Heart right ventricle (tissue), 16 donors: ENCODE results near the gene MALT1. TPM values are rescaled to one million over a fixed set of nuclear protein-coding genes. Genes with fewer than 3 reads are reported as not detected.

Experiments used
- ATAC-seq, 8 donors: fragments of 200-7000 bp; cut with Tn5 transposase; one replicate each; pipeline ENCODE4 v1.9.1; 2020; ENCODE audit warnings: mild to moderate bottlenecking in 8 of 8, moderate library complexity in 8 of 8, moderate number of reproducible peaks in 1 of 8
- DNase-seq, 2 donors: peaks; one replicate each; pipeline ENCODE4 v3.0.0-alpha.2; 2020
- H3K27ac ChIP-seq, 10 donors: fragments of 200-600 bp; sonication (generic) in 2 of 10; one replicate each; pipeline versions ENCODE4 v1.5.0 to v1.8.0; 2020 to 2022; ENCODE audit warnings: mild to moderate bottlenecking in 3 of 10
- H3K27me3 ChIP-seq, 7 donors: fragments of 200-600 bp; one replicate each; pipeline ENCODE4 v1.8.0; 2021 to 2022; ENCODE audit warnings: mild to moderate bottlenecking in 2 of 7
- H3K36me3 ChIP-seq, 9 donors: fragments of 200-600 bp; sonication (generic) in 1 of 9; one replicate each; pipeline versions ENCODE4 v1.5.0 to v1.8.0; 2020 to 2022; ENCODE audit warnings: mild to moderate bottlenecking in 2 of 9
- H3K4me1 ChIP-seq, 9 donors: fragments of 200-600 bp; sonication (generic) in 1 of 9; one replicate each; pipeline versions ENCODE4 v1.5.0 to v1.8.0; 2020 to 2022; ENCODE audit warnings: mild to moderate bottlenecking in 4 of 9
- H3K4me3 ChIP-seq, 10 donors: fragments of 200-600 bp; sonication (generic) in 2 of 10; one replicate each; pipeline versions ENCODE4 v1.5.0 to v1.8.0; 2020 to 2022; ENCODE audit warnings: mild to moderate bottlenecking in 7 of 10, moderate library complexity in 2 of 10
- H3K9me3 ChIP-seq, 11 donors: fragments of 200-600 bp in 10 of 11; sonication (generic) in 2 of 11; one replicate each; pipeline versions ENCODE4 v1.5.0 to v1.8.0; 2013 to 2022; ENCODE audit warnings: mild to moderate bottlenecking in 2 of 11, control low read depth in 1 of 11, moderate library complexity in 1 of 11
- WGBS, 2 donors: extraction: QIAGEN DNeasy Blood & Tissue Kit; methylation state at CpG; one replicate each; pipeline ENCODE4 v1.1.7; 2013; ENCODE audit warnings: inconsistent platforms in 1 of 2; 5-methylcytosine and 5-hydroxymethylcytosine counted together
- intact Hi-C, 10 donors: fragments of 100-400 bp; cut with DNase I; formaldehyde crosslinking; loops; one replicate each; pipeline versions ENCODE4 v1.11.1 to v1.14.2; 2022
- polyA plus RNA-seq, 2 donors: library from polyadenylated mRNA; stranded (reverse); fragments of 200-250 nt; gene quantifications; one replicate each; pipeline ENCODE4 v1.2.3, GENCODE V29; 2013
- total RNA-seq, 10 donors: library from RNA; stranded (reverse); fragmentation: NEBNext Ultra II Directional in 3 of 10; extraction: Animal tissue kit (Norgen Biotek cat#: 25700) in 3 of 10; gene quantifications; one replicate each; pipeline versions ENCODE4 v1.2.1 to v1.2.4, GENCODE V29; 2021 to 2023
- TF ChIP-seq, protein P1 (sequence below), 9 donors: fragments of 200-600 bp; sonication (generic) in 2 of 9; IDR thresholded peaks; one replicate each; pipeline versions ENCODE4 v1.5.0 to v1.8.0; 2021 to 2022; ENCODE audit warnings: antibody characterized with exemption in 9 of 9, mild to moderate bottlenecking in 5 of 9, moderate library complexity in 1 of 9
- donor health status: Arrhythmogenic right ventricular cardiomyopathy.
- donor health status: ischemic (EF 13 %, LVEDD 7.1; RV severe dilation, severe dysfunction).
- donor health status: healthy with polysubstance abuse.
- donor health status: DM: no; HTN: yes; CAD: no.
- donor health status: DM: no; HTN: no; CAD: no.
- donor health status: ischemic (EF 25% LVEDD 6.9; RV normal size, moderate dysfunction).
- donor health status: ischemic (EF 25% LVEDD 5.7; RV mildly dilated, moderate dysfunction).
- donor health status: healthy.
- donor health status: DM: yes; HTN: yes; CAD: no.
- donor health status: Ischemic cardiomyopathy.
- donor health status: ischemic (EF 35%, LVEDD 5.7; RV mildly dilated, moderate dysfunction).
- donor health status: nonischemic (EF 11% LVEDD 7.7; RV severe dilation, severe dysfunction).
- donor health status: DM: yes; HTN: yes; CAD: no.
- donor health status: PGD.
- donor health status: ischemic (EF 29% LVEDD 5.4; RV normal size, mild dysfunction).
- donor health status: nonischemic (EF 23%, LVEDD 6.1; RV moderate dilation, normal function).

The MALT1 gene
- total and polyA plus RNA-seq, 12 donors: 4.4 to 20.0 (median 10.6) TPM

DNA sequence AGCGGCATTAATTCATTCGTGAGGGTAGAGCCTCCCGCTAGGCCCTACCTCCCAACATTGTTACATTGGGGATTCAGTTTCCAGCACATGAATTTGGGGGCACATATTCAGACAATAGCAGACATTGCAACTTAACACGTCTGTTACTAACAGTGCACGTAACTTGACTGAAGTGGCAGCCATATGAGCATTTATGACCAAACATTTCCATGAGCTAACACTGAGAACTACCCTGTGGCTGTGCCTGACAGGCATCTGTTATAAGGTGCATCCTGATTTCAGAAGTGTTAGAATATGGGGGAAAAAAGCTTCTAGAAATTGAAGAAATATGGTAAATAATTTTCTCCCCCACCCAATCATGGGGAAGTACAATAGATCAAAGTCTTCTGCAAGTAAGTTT, 24.5 kb downstream of the MALT1 start:
- ATAC-seq (no peak), DNase-seq (no peak)
- peaks cover 0 to 19% (median 10%) of the 10 kb centered on the region in 9 donors for H3K4me1 ChIP-seq
- no peaks in the 10 kb centered on the region for H3K27me3 ChIP-seq
- H3K9me3 ChIP-seq: no peaks in the 10 kb centered on the region
- 95 to 99% methylated on average over 5 of the region's 5 CpGs for whole genome bisulfite sequencing, 2 donors
- no peak overlapping the region for H3K4me3 ChIP-seq
- TF ChIP-seq, protein P1, sequence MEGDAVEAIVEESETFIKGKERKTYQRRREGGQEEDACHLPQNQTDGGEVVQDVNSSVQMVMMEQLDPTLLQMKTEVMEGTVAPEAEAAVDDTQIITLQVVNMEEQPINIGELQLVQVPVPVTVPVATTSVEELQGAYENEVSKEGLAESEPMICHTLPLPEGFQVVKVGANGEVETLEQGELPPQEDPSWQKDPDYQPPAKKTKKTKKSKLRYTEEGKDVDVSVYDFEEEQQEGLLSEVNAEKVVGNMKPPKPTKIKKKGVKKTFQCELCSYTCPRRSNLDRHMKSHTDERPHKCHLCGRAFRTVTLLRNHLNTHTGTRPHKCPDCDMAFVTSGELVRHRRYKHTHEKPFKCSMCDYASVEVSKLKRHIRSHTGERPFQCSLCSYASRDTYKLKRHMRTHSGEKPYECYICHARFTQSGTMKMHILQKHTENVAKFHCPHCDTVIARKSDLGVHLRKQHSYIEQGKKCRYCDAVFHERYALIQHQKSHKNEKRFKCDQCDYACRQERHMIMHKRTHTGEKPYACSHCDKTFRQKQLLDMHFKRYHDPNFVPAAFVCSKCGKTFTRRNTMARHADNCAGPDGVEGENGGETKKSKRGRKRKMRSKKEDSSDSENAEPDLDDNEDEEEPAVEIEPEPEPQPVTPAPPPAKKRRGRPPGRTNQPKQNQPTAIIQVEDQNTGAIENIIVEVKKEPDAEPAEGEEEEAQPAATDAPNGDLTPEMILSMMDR (IDR thresholded peaks at IDR 0.05): no peak
- no peak overlapping the region for H3K27ac ChIP-seq
- peaks cover 0 to 58% (median 5%) of the 10 kb centered on the region in 9 donors for H3K36me3 ChIP-seq
- intact Hi-C loops: no loop called here

DNA sequence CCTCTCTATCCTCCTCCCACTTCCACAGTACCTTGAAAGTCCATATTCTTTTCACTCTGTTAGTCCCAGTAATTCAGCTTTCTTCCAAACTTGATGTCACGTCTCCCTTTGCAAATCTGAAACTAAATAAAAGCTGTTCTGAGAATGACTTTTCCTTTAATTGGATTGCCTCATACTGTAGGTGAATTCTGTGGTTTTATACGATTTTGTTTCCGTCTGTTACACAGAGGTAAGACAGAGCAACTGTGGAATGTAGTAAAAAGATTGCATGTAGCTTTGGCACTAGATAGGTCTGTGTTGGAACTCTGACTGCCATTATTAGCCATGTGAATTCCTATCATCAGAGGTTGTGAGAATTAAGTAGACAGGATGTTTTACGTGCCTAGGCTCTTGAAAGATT, 25.9 kb downstream of the MALT1 start:
- intact Hi-C loops: no loop called here
- H3K4me3 ChIP-seq: no peak overlapping the region
- H3K4me1 ChIP-seq: peaks cover 0 to 19% (median 10%) of the 10 kb centered on the region in 9 donors
- no peaks in the 10 kb centered on the region for H3K27me3 ChIP-seq
- peaks cover 0 to 62% (median 11%) of the 10 kb centered on the region in 9 donors for H3K36me3 ChIP-seq
- no peaks in the 10 kb centered on the region for H3K9me3 ChIP-seq
- DNase-seq (no peak), ATAC-seq (no peak)
- TF ChIP-seq, protein P1 (IDR thresholded peaks at IDR 0.05): no peak
- H3K27ac ChIP-seq: no peak overlapping the region
- WGBS, 2 donors: 57 to 72% methylated on average over 4 of the region's 4 CpGs

DNA sequence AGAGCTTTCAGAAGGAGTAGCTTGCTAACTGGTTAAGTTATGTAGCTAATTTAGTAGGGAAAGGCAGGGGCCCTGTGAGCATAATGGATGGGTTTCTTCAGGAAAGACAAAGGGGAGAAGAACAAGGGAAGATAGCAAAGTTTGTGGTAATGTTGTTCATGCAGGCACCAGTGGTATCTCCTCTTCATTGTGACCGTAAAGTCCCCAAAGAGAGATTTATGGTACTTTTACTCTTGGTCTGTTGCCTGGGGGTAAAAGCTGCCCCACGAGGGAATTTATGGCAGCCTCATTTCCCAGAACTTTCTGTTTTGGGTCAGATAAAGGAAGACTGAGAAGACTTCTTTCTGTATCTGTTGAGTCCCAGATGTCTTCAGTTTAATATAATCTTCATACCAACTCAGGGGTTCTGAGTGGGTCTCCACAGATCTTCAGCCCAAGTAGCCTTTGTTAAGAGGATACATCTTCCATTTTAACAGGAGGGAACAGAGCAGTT, 27.5 kb downstream of the MALT1 start:
- DNase-seq: no peak
- H3K4me1 ChIP-seq: peaks cover 0 to 19% (median 10%) of the 10 kb centered on the region in 9 donors
- ATAC-seq: no peak
- intact Hi-C loops: no loop called here
- H3K27ac ChIP-seq: no peak overlapping the region
- TF ChIP-seq, protein P1 (IDR thresholded peaks at IDR 0.05): no peak
- 85 to 91% methylated on average over 2 of the region's 2 CpGs for WGBS, 2 donors
- peaks cover 0 to 78% (median 11%) of the 10 kb centered on the region in 9 donors for H3K36me3 ChIP-seq
- H3K9me3 ChIP-seq: no peaks in the 10 kb centered on the region
- no peak overlapping the region for H3K4me3 ChIP-seq
- H3K27me3 ChIP-seq: no peaks in the 10 kb centered on the region

DNA sequence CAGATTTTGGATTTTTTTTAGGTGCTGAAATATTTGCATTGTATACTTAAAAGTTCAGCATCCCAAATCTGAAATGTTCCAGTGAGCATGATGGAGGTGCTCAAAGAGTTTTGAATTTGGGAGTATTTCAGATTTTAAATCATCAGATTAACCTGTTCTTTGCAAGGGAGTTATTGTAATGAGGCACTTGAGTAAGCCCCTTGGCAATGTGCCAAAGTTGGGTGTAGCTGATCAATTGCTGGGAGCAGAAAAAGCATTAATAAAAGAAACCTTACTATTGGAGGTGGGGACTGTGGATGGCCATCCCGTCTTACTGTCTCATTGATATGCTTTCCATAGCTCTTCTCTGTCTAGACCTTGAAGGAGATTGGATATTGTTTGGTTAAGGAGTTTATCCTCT, 28.3 kb downstream of the MALT1 start:
- H3K36me3 ChIP-seq: peaks cover 0 to 85% (median 12%) of the 10 kb centered on the region in 9 donors
- TF ChIP-seq, protein P1 (IDR thresholded peaks at IDR 0.05): no peak
- peaks cover 0 to 17% (median 6%) of the 10 kb centered on the region in 9 donors for H3K4me1 ChIP-seq
- no peaks in the 10 kb centered on the region for H3K27me3 ChIP-seq
- WGBS, 2 donors: 97 to 100% methylated on average over 1 of the region's 1 CpG
- intact Hi-C loops: no loop called here
- H3K4me3 ChIP-seq: no peak overlapping the region
- no peak overlapping the region for H3K27ac ChIP-seq
- ATAC-seq: no peak
- DNase-seq: no peak
- H3K9me3 ChIP-seq: no peaks in the 10 kb centered on the region
